GM12873 (cell line): Measurements from ENCODE around the gene DUSP5.

Experiments
- TF ChIP-seq, protein P1 (sequence below): IDR thresholded peaks from 2 replicates; pipeline ENCODE4 v1.5.1; 2012; ENCODE audit warnings: low read depth, mild to moderate bottlenecking, moderate library complexity, low read length, control low read depth; ENCODE audit not compliant: insufficient read depth; ENCODE audit errors: missing control alignments

The DUSP5 gene

DNA sequence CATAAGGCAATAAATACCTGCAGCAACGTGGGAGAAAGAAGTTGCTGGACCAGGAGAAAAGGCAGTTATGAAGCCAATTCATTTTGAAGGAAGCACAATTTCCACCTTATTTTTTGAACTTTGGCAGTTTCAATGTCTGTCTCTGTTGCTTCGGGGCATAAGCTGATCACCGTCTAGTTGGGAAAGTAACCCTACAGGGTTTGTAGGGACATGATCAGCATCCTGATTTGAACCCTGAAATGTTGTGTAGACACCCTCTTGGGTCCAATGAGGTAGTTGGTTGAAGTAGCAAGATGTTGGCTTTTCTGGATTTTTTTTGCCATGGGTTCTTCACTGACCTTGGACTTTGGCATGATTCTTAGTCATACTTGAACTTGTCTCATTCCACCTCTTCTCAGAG lies 13.0 kb downstream of the DUSP5 start:
- TF ChIP-seq, protein P1, sequence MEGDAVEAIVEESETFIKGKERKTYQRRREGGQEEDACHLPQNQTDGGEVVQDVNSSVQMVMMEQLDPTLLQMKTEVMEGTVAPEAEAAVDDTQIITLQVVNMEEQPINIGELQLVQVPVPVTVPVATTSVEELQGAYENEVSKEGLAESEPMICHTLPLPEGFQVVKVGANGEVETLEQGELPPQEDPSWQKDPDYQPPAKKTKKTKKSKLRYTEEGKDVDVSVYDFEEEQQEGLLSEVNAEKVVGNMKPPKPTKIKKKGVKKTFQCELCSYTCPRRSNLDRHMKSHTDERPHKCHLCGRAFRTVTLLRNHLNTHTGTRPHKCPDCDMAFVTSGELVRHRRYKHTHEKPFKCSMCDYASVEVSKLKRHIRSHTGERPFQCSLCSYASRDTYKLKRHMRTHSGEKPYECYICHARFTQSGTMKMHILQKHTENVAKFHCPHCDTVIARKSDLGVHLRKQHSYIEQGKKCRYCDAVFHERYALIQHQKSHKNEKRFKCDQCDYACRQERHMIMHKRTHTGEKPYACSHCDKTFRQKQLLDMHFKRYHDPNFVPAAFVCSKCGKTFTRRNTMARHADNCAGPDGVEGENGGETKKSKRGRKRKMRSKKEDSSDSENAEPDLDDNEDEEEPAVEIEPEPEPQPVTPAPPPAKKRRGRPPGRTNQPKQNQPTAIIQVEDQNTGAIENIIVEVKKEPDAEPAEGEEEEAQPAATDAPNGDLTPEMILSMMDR: no peak

DNA sequence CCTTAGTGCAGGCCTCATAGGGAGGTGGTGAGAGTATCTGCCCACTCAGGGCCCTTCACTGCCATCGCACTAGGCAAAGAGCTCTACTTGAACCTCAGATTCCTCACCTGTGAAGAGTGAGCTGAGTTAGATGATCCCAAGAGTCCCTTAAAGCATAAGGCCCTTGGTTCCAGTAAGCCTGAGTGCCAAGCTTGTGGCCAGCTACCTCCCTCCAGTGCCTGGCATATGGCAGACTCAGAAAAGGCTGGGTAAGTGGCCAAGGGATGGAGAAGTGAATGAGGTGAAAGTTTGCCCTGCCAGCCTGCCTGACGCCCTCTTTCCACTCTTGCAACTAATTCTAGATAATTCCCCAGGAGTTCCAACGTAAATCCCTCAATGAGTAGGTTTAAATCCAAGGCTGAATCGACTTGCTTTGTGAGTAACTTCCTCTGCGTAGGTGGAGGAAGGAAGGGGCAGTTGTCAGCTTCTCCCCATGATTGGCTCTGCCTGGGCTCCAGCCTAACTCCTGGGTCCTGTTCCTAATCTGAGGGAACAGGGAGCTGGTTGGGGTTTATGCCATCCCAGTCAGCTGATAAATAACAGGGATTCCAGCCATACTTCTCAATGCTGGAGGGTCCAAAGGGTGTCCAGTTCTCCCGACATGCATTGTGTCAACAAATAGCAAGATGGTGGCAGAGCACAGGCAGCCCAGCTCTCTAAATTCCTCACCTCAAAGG lies 14.2 kb downstream of the DUSP5 start:
- TF ChIP-seq, protein P1: no peak

DNA sequence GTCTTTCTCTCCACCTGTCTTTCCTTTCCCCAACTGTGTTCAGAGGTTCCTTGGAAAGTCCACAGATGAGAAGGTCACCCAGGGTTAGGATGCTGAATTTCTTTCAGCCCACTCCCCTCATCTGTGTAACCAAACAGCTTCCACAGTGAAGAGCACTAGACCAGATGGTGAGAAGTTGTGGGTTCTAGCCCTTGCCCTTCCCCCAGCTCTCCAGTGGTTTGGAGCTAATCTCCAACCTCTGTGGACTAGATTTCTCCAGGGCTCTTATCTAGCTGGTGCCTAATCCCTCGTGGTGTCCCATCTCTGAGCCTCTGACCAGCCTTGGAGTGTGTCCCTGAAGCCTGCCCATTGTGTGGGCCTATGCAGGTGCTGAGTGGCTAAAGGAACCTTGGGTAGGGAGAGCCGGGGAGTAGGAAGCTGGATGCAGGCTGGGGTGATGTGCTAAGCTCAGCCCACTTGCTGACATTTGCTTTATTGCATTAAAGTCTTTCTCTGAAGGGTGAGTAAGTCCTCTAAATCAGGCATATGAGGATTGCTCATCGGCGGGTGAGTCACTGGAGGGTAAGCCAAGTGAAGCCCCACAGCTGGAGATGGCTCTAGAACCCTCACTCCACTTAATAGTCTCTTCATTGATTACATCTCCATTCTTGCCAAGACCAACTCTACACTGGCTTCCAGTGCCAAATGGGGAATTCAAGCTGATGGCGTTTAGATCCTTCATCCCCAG lies 14.9 kb downstream of the DUSP5 start:
- TF ChIP-seq, protein P1: no peak

DNA sequence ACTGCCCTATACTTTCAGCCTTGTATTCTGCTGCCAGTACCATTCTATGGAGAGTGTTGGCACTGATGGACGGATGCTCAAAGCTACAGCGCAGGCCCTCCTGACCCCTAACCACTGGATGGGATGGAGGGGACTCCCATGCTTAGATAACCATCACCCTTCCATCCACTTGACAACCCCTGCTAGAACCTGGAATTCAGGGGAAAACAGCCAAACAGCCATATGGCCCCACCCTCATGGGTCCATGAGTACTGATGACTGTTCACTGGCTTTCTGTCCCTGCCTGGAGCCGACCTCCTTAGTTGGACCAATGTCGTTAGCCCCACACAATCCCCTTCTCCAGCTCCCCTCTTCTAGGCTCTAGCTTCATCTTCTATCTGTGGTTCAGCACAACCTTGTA lies 16.2 kb downstream of the DUSP5 start:
- TF ChIP-seq, protein P1: no peak

DNA sequence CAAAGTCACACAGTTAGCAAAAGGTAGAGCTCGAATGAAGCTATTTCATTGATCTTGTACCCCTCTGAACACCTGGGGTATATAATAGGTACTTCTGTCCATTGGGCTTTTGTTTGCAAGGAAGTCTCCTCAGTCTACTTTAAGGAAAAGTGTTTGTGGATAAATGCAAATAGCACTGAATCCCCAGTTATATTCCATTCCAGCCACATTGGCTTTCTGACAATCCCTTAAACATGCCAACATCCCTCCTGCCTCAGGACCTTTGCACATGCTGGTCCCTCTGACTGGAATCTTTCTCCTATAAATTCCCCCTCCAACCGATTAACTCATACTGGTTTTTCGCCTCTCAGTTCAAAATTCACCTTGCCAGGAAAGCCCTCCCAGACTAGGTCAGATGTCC lies 17.1 kb downstream of the DUSP5 start:
- TF ChIP-seq, protein P1: no peak

DNA sequence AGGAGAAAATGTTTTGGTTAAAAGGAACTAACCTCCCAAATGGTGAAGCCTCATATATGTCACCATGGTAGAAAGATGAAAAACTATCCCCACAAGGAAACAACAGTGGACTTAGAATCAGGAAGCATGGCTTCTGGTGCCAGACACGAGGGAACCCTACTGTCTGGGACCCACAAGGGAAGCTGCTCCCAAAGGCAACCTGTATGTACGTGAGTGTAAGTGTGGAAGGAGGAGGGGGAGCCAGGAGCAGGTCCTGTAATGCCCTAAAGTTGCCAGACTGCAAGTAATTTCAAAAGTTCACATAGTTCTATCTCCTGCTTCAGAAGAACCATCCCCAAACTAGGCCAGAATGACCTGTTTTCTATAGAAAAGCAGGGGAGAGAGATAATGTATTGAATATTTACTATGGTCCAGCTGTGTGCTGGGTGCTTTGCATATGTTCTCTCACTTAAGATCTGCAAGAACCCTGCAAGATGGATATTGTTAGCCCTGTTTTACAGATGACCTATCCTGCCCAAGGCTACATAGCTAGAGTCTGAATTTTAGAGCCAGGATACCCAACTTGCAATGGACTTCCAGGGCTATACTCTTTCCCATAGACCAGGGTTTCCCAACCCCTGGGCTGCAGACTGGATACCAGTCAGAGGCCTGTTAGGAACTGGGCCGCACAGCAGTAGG lies 19.2 kb downstream of the DUSP5 start:
- TF ChIP-seq, protein P1: no peak

DNA sequence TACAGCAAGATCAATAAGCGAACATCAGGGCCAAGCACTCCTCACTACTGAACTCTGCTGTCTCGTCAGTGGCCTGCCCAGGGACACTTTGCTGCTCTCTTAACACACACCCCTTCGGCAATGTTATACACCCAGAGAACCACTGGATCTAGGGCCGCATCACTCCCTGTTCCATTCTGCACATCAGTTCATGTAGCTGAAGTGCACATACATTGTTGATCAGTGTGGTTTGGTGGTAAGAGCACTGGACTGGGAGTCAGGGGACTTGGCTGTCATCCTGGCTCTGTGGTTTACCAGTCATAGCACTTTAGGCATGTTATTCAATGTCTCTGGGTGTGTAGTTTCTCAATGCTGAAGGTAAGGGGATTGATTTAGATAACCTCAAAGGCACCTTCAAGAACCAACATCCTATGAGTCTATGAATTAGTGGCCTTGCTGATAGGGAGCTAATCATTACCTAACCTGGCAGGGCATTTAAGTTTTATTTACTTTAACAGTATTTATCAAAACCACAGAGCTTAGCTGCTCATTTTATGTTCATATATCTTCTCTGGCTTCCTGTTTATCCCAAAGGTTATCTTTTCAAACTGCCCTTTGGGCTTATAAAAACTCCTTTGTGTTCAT lies 24.8 kb downstream of the DUSP5 start:
- TF ChIP-seq, protein P1: no peak
